ENCODE measurements around the gene CLRN1. TPM values are rescaled to one million over a fixed set of nuclear protein-coding genes. Genes with fewer than 3 reads are reported as not detected.

The CLRN1 gene
- total and polyA plus RNA-seq, 9 of the 15 experiments (the other 6 are each of a cell fraction or from before 2014, with no cell fraction given): not detected

DNA sequence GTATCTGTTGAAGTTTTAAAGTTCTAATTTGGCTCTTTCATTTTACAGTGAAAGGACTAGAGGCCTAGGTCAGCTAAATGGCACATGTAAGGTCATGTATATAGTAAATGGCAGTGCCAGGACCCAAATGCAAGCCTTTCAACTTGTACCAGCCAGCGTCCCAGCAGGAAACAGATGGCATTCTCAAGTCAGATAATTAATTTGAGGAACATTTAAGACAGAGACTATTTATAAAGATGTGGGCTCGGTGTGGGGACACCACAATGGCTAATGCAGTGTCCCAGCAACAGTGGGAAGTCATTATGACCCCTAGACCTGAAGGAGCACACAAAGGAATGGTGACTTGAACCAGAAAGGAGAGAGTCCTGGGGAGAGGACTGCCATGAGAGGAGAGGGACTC is 73.4 kb downstream of the CLRN1 start (continued):
- TF ChIP-seq ERF (CRISPR knock-in tag; IDR thresholded peaks at IDR 0.05) (no peak), ZNF408 (CRISPR knock-in tag; IDR thresholded peaks at IDR 0.05; ENCODE audit: low read depth) (no peak)

DNA sequence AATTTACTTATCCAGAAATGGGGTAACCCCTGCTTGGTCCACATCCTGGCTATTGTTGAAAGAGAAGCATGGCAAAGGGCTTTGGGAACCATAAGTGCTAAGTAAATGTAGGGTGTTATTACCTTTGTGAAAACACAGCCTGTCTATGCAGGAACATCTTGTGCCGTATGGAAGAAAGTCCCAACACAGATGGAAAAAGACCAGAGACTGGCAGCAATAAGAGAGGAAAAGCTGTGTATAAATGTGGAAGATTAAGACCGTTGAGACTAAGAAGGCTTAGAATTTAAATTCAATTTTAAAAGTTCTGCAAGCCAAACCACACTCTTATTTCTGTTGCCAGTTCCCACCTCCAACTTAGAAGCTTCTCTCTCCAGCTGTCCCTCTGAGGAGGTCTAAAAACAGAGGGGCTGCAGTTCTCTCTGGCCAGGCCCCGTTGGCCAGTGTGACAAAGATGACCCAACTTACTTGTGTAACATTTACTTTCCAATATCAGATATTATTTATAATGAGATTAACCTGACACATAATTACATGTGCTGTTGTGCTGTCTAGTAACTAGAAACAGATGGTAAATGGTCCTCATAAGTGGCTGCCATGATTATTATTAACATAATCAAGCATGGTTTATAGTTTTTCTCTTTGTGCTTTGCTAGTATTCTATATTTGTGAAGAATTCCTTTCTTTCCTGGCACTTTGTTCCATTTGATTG is 74.3 kb downstream of the CLRN1 start:
- no peak for TF ChIP-seq TAF15 (IDR thresholded peaks at IDR 0.05; ENCODE audit: low read depth, low read length)
- no peak for TF ChIP-seq ZFX (CRISPR knock-in tag; IDR thresholded peaks at IDR 0.05)
- TF ChIP-seq, protein P1, sequence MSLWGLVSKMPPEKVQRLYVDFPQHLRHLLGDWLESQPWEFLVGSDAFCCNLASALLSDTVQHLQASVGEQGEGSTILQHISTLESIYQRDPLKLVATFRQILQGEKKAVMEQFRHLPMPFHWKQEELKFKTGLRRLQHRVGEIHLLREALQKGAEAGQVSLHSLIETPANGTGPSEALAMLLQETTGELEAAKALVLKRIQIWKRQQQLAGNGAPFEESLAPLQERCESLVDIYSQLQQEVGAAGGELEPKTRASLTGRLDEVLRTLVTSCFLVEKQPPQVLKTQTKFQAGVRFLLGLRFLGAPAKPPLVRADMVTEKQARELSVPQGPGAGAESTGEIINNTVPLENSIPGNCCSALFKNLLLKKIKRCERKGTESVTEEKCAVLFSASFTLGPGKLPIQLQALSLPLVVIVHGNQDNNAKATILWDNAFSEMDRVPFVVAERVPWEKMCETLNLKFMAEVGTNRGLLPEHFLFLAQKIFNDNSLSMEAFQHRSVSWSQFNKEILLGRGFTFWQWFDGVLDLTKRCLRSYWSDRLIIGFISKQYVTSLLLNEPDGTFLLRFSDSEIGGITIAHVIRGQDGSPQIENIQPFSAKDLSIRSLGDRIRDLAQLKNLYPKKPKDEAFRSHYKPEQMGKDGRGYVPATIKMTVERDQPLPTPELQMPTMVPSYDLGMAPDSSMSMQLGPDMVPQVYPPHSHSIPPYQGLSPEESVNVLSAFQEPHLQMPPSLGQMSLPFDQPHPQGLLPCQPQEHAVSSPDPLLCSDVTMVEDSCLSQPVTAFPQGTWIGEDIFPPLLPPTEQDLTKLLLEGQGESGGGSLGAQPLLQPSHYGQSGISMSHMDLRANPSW (CRISPR knock-in tag; IDR thresholded peaks at IDR 0.05): no peak
- no peak for TF ChIP-seq JUN (IDR thresholded peaks at IDR 0.05; ENCODE audit: borderline replicate concordance, low read depth, low read length)
- no peak for TF ChIP-seq JUN (CRISPR knock-in tag; IDR thresholded peaks at IDR 0.05; ENCODE audit: borderline replicate concordance)
- no peak for TF ChIP-seq MTA1 (IDR thresholded peaks at IDR 0.05; ENCODE audit: borderline replicate concordance)
- TF ChIP-seq NFRKB (IDR thresholded peaks at IDR 0.05; ENCODE audit: low read depth): no peak
- TF ChIP-seq TFAM (CRISPR knock-in tag; conservative IDR thresholded peaks at IDR 0.05): no peak
- TF ChIP-seq, protein P2, sequence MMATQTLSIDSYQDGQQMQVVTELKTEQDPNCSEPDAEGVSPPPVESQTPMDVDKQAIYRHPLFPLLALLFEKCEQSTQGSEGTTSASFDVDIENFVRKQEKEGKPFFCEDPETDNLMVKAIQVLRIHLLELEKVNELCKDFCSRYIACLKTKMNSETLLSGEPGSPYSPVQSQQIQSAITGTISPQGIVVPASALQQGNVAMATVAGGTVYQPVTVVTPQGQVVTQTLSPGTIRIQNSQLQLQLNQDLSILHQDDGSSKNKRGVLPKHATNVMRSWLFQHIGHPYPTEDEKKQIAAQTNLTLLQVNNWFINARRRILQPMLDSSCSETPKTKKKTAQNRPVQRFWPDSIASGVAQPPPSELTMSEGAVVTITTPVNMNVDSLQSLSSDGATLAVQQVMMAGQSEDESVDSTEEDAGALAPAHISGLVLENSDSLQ (IDR thresholded peaks at IDR 0.05): no peak
- Histone ChIP-seq H3K79me2 (ENCODE audit: control insufficient read depth, insufficient read depth, low read length) (no peaks in the 10 kb centered on the region), H3K9me3 (replicated peaks; ENCODE audit: control insufficient read depth, insufficient read depth, low read depth, low read length) (no peaks in the 10 kb centered on the region), H3K9me1 (ENCODE audit: control insufficient read depth, insufficient read depth, low read length) (no peaks in the 10 kb centered on the region), H3K4me3 (no peak overlapping the region), H3K27ac (ENCODE audit: extremely low read depth, low read depth, low read length) (no peak overlapping the region), H3K27me3 (ENCODE audit: control insufficient read depth in 2 of 2, insufficient read depth in 2 of 2, low read length in 2 of 2) (peaks cover 0 to 12% of the 10 kb centered on the region in 2 experiments; a peak in 3 of 5 replicates), H3K9ac (ENCODE audit: insufficient read depth in 1 of 2, low read depth in 2 of 2, low read length in 2 of 2) (no peak overlapping the region), H3K36me3 (ENCODE audit: control insufficient read depth, insufficient read depth, low read length) (no peaks in the 10 kb centered on the region), H3K4me1 (replicated peaks in 1 of 2; ENCODE audit: control insufficient read depth in 2 of 2, insufficient read depth in 2 of 2, low read length in 2 of 2) (no peaks in the 10 kb centered on the region), H4K20me1 (replicated peaks; ENCODE audit: control insufficient read depth, insufficient read depth, low read length) (no peaks in the 10 kb centered on the region), H3K4me2 (ENCODE audit: insufficient read depth, low read length) (no peak overlapping the region), H2AFZ (ENCODE audit: low read depth, low read length) (no peak overlapping the region)
- ChIA-PET POLR2A (no interaction called here), CTCF (ENCODE audit: low intra/inter-chr PET ratio) (no interaction called here)
- FAIRE-seq: no peak
- no TSS peak for BruUV-seq (replicated peaks)
- DNase-seq (ENCODE audit: extremely low read depth in 1 of 4, low spot score in 3 of 4): no peak
- intact Hi-C loops (cut with micrococcal nuclease): no loop called here
- WGBS (ENCODE audit: insufficient coverage, low coverage, missing lambda C conversion rate): 6% methylated on average over 3 of the region's 3 CpGs
- in situ Hi-C loops (cut with MboI): no loop called here
- ATAC-seq: no peak

Measured in K562 (cell line).